HG03025 (cell line): ENCODE results near the gene ARHGDIG.

ENCODE experiments used
- ATAC-seq: cut with Tn5 transposase; IDR thresholded peaks from one replicate; pipeline ENCODE4 v1.9.1; 2021; ENCODE audit warnings: mild to moderate bottlenecking, moderate library complexity; ENCODE audit not compliant: unreplicated experiment, low FRiP score

The ARHGDIG gene

DNA sequence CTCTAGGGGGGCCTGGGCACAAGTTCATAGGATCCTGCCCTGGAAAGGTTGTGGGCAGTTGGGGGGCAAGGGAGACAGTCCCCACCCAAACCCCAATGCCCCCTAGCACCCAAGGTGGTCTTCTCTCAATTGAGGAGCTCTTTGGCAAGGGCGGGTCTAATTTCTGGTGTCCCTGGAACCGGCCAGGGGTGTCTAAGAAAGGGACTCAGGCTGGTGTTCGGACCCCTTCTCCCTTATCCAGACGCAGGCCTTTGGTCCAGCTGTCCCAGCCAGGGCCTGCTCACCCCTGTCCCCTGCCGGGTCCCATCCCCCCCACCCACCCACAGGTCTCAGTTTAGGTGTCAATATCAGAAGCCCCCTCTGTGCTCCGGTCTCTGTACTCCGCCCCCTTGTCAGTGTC is 860 bp upstream of the ARHGDIG start:
- no peak for ATAC-seq

DNA sequence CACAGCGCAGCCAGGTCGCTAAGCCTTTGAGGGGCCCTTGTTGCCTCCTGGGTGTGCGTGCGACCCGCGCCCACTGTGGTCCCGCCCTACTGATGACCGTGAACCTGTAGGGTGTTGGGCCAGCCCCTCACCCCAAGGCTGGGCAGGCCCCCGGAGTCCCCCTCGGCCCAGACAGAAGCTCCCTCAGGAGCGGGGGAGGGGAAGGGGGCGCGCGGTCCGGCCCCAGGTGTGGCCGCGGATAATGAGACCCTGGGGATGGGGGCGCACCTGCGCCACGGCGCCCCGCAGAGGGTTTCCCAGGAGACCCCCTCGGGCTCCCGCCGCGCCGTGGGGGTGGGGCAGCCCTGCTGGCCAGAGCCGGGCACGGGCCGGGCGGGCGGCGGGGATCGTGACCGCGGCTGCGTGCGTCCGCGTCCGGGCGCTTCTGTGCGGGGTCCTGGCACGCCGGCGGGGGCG is 358 bp upstream of the ARHGDIG start:
- no peak for ATAC-seq

DNA sequence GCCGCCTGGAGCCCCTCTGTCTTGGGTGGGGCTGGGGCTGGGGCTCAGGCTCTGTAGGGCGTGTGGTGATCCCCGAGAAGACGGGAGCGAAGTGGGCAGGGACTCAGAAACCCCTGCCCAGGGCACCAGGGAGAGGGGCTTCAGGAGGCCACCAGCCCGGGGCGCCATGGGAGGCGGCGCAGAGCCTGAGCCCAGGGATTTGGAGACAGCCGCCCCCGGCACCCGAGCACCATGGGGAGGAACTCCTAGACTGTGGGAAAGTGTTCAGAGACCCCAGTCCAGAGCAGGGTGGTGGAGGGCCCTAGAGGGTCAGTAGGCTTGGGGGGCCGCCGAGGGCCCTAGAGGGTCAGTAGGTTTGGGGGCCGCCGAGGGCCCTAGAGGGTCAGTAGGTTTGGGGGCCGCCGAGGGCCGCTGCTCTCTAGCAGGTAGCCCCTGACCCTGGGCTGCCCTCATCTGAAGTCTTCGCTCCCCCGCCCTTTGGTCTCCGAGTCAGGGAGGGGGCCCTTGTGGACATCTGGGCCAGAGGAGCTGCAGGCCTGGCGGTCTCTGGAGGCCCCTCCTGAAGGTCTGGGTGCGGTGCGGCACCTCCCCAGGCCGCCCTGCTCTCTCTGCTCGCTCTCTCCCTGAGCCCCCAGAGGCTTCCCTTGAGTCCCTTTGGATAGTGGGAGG is 734 bp downstream of the ARHGDIG start:
- ATAC-seq = no peak

DNA sequence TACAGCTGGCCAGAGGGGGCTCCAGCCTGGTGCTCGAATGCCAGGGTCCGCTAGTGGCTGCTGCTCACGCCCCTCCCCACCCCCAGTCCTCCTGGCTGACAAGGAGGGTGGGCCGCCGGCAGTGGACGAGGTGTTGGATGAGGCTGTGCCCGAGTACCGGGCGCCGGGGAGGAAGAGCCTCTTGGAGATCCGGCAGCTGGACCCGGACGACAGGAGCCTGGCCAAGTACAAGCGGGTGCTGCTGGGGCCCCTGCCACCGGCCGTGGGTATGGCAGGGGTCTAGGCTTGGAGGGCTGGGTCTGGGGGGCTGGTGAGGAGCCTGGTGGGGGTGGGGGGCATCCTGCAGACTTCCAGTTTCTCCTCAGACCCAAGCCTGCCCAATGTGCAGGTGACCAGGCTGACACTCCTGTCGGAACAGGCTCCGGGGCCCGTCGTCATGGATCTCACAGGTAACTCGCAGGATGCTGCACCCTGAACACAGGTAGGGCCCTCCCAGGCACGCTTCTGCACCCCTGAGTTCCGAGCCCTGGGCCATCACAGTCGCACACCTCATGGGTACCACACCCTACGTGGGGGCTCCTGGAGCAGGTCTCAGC is 1.4 kb downstream of the ARHGDIG start:
- no peak for ATAC-seq

DNA sequence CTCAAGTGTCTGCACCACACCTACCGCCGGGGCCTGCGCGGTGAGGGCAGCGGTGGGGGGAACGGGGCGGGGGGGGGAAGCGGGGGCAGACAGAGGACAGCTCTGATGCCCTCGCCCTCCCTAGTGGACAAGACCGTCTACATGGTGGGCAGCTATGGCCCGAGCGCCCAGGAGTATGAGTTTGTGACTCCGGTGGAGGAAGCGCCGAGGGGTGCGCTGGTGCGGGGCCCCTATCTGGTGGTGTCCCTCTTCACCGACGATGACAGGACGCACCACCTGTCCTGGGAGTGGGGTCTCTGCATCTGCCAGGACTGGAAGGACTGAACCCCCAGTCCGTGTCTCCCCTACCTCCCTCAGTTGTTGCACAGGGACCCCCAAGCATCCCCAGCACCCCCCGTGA is 2.1 kb downstream of the ARHGDIG start:
- no peak for ATAC-seq

GRCh38 chr16:283033-283805 is 2.8 kb downstream of the ARHGDIG start, which contains the start of gene PDIA2:
TSS of gene PDIA2 (plus strand) at chr16:283164. CDS start at chr16:283170, 6 bp downstream.
- no peak for ATAC-seq

DNA sequence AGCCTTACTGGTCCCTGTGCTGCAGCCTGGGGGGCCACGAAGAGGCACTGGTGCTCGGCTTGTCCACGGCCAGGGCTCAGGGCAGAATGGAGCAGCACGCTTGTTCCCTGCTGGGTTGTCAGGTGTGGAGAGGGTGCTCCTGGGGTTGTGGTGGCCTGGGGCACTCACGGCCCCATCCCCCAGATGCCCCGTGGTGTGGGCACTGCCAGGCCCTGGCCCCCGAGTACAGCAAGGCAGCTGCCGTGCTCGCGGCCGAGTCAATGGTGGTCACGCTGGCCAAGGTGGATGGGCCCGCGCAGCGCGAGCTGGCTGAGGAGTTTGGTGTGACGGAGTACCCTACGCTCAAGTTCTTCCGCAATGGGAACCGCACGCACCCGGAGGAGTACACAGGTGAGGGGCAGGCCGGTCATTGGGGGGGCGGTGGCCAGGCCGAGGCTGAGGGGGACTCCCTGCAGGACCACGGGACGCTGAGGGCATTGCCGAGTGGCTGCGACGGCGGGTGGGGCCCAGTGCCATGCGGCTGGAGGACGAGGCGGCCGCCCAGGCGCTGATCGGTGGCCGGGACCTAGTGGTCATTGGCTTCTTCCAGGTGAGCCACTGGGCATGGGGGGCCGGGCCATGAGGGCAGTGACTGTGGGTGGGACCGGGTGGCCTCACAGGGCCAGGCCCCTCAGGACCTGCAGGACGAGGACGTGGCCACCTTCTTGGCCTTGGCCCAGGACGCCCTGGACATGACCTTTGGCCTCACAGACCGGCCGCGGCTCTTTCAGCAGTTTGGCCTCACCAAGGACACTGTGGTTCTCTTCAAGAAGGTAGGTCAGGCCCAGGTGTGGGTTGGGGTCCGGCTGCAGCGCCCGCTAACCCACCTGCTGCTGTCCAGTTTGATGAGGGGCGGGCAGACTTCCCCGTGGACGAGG is 4.1 kb downstream of the ARHGDIG start:
- ATAC-seq = no peak

GRCh38 chr16:285146-286055 is 5.0 kb downstream of the ARHGDIG start:
- no peak for ATAC-seq

DNA sequence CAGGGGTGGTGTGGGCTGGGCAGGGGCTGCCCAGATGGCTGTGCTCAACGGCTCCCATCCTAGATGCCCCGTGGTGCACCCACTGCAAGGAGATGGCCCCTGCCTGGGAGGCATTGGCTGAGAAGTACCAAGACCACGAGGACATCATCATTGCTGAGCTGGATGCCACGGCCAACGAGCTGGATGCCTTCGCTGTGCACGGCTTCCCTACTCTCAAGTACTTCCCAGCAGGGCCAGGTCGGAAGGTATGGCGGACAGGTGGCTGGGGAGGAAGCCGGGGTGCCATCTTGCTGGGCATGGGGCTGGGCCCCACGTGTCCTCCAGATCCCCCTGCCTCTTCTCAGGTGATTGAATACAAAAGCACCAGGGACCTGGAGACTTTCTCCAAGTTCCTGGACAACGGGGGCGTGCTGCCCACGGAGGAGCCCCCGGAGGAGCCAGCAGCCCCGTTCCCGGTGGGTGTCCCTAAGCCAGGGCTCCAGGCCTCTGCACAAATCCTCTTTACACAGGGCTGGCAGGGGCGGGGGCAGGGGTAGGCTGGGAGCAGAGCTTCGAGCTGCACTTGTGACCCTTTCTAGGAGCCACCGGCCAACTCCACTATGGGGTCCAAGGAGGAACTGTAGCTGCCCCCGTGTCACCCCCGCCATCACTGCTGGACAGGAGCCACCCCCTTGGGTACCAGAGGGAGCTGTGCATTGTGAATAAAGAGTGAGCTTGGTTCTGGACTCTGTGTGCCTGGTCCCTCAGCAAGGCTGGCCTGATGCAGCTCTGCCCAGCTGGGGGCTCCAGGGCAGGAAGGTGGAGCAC is 6.3 kb downstream of the ARHGDIG start:
- no peak for ATAC-seq

GRCh38 chr16:287298-287811 is 7.0 kb downstream of the ARHGDIG start:
- no peak for ATAC-seq

DNA sequence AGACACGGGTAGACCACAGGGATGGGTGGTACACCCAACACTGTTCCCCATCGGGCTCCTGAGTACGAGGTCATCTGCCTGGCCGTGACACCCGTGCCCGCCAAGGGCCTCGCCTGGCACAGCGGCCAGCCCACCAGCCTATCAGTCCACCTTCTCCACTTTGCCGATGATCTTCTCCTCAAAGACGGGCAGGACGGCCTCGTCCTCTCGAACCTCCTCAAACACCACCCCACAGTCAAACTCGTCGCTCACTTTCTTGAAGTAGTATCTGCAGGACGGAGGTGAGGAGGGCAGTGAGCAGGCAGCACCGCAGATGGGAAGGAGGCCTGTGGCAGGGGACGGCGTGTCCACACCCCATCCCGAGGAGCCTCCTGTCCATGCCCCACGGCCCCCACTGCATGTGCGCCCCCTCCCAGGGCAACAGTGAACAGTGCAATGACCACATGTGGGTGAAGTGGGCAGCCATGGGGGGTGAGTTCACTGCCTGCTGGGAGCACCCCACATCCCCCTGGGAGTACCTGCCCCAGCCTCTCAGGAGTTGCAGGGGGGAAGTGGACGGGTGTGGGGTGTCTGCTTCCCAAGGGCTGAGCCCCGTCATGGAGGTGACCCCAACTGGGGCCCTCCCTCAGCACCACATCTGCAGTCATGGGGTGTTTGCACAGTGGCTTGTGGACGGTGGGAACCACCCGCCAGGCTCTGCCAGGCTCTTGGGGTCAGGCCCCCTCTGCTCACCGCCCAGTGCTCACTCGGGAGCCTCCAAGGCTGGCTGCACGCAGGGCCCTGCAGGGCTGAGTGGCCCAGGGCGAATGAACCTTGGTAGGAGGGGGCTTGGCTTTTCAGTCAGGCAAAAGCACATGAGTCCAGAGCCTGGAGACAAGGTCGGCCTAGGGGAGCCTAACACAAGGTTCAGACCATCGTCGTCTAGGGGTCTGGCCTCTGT is 7.9 kb downstream of the ARHGDIG start:
- no peak for ATAC-seq

DNA sequence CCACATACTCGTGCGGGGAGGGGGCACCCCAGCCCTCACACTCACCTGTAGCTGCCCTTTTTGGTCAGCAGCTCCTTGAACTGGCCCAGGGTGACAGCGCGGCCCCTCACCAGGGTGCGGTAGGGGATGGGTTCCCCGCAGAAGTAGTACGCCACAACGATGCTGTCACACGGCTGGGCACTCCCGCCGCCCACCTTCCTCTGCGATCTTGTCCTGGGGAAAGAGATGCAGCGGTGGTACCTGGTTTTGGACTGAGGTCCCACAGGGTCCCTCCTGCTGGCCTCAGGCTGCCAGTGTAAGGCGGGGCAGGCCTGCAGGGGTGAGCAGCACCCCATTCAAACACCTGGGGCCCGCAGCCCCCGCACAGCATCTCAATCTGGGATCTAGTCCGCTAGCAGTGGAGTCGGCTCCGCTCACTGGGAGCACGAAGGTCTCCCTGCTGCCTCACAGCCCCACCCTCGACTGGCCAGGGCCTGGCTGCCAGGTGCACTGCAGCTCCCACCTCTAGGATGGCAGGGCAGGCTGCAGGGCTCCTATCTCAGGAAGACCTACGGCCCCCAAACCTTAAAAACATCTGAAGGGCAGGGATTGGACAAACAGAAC is 9.1 kb downstream of the ARHGDIG start:
- ATAC-seq = no peak

GRCh38 chr16:290015-290680 is 9.8 kb downstream of the ARHGDIG start:
- ATAC-seq = no peak

GRCh38 chr16:290681-291405 is 10.5 kb downstream of the ARHGDIG start:
- ATAC-seq = no peak

DNA sequence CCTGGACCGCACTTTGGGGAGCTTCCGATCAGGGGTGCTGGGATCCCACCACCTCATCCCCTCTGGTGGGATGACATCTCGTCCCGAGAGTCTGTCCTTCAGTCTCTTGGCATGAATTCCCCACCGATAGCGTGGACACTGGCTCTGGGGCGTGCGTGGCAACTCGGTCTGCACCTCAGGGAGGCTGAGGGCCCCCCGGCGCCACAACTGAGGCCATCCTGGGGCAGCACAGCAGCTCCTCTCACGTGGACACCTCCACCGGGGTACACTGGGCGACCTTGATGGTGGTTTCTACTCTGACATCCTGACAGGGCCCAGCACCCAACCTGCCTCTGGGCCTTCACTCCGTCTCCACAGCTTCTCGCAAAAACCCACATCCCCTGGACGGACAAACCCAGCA is 11.1 kb downstream of the ARHGDIG start:
- ATAC-seq = no peak
